Activated effector memory CD4-positive, alpha-beta T cell treated with anti-CD3 and anti-CD28 coated beads, Interleukin-2, amount 50 U/mL, for 16 hours (primary cell): ENCODE results near the gene ABTB2.
"Not testable (repeated sequence)": the region's sequence is repeated elsewhere in the genome, so short reads cannot be mapped to it uniquely, and the experiment has no call there.

Source experiments
- DNase-seq: peaks from one replicate; pipeline ENCODE4 v3.0.0-alpha.2; 2020

Gene ABTB2

GRCh38 chr11:34256626-34257025 is 101.2 kb downstream of the ABTB2 start:
- no peak for DNase-seq

GRCh38 chr11:34256150-34256549 is 101.7 kb downstream of the ABTB2 start:
- DNase-seq, result no peak

DNA sequence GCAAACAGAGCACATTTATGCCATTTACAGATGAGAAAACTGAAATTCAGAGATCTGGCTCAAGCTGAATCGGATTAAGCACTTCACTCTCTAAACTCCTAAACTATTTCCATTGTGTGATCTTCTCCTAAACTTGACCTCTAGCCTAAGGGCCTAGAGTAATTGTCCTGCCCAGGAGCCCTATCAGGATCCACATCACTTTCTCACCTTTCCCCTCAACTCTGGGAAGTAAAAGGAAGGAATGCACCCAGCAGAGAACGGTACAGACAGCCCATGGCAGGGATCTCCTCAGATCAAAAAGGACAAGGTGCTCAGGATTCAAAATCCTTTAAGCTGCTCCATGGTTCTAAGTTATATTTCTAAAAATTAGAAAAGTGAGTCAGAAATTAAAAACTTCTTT is 102.7 kb downstream of the ABTB2 start:
- DNase-seq, result no peak

GRCh38 chr11:34254011-34254410 is 103.8 kb downstream of the ABTB2 start:
- no peak for DNase-seq

DNA sequence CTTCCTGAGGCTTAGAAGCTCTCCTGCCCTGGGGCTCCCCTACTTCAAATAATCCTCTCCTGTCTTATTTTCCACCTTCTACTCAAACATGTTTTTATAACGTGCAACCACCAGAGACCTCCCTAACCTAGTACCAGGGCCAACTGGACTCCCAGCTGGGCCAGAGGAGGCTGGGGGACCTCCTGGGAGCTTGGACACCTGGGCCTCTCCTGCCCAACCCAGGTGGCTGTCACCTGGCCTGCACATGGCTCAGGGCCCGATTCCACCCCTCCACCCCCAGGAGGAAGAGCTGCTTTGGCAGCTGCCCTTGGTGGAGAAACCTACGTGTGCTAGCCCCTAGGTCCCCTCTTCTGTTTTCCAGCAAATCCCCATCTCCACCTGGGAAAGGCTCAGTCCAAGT is 105.2 kb downstream of the ABTB2 start:
- DNase-seq, result no peak

DNA sequence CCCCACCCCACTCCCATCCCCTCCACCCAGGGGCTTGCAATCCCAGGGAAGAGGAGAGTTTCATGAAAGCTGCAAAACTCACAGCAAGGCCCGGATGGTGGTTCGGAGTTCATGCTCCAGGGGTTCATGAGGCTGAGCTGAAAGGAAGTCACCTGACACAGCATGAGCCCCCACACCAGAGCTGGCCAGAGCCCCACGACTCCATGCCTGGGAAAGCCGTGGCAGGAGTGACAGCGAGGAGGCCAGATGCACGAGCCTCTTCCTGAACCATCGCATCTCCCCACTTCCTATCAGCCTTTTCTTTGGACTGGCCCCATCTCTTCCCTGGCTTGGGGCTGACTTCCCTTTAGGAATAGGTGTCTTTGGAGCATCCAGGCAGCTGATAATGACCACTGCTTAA is 105.8 kb downstream of the ABTB2 start:
- DNase-seq, result no peak

- no peak for DNase-seq
Measured at GRCh38 chr11:34251589-34251980, 106.2 kb downstream of the ABTB2 start.

GRCh38 chr11:34250732-34251588 is 106.8 kb downstream of the ABTB2 start:
- peak; percentile 87 for DNase-seq

- DNase-seq, result no peak
Measured at GRCh38 chr11:34250211-34250610, 107.6 kb downstream of the ABTB2 start.

GRCh38 chr11:34249439-34249838 is 108.4 kb downstream of the ABTB2 start:
- no peak for DNase-seq

DNA sequence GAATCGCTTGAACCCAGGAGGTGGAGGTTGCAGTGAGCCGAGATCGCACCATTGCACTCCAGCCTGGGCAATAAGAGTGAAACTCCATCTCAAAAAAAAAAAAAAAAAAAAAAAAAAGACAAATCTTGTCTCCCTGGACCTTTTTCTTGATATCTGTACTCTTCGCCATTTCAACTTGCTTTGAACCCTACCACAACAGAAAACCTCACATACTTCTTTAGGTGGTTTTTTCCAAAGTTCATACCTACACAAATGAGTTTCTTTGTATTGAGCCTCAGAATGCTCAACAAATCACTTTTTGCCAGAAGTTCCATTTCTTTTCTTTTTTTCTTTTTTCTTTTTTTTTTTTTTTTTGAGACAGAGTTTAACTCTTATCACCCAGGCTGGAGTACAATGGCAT is 111.3 kb downstream of the ABTB2 start:
- not testable (repeated sequence) for DNase-seq

- no peak for DNase-seq
Measured at GRCh38 chr11:34245041-34245440, 112.8 kb downstream of the ABTB2 start.

- DNase-seq, result peak; percentile 73
Measured at GRCh38 chr11:34243600-34244464, 114.0 kb downstream of the ABTB2 start.

- DNase-seq, result no peak
Measured at GRCh38 chr11:34242037-34242625, 115.7 kb downstream of the ABTB2 start.

DNA sequence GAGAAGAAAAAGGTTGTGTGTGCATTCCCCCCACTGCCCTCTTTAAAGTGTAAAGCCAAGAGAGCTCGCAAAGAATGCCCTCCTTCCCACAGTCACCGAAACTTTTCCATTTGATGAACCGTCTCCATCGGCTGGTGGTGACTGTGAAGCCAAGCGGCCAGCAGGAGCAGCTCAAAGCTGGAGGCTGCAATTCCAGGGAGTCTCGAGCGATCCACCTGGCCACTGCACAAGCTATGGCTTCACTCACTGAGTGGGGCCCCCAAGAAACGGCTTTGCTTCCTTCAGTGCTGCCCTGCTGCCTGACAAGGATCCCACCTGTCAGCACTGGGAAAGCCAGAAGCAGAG is 117.7 kb downstream of the ABTB2 start:
- no peak for DNase-seq

DNA sequence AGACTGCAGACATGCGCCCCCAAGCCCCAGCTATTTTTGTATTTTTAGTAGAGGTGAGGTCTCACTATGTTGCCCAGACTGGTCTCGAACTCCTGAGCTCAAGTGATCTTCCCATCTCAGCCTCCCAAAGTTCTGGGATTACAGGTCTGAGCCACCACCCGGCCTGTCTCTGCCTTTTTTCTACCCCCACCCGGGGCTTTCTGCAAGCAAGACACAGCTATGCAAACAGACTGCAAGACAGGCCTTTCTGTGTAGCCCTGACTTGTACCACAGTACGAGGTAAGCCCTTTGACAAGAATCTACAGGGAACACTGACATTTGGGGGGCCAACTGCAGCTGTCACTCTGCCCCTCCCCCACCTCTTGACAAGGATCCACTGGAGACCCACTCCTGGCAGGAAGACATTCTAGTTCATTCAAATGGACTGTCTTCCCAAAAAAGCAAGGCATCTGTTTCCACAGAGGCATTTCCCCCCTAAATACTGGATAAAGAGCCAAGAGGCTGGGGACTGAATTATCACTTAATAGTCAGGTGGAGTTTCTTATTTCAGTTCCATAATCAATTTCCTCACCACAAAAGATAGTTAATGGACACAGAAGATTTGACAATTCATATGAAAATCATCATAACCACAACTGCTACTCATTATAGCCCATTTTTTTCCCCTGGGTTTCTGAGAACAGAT is 118.2 kb downstream of the ABTB2 start:
- no peak for DNase-seq

DNA sequence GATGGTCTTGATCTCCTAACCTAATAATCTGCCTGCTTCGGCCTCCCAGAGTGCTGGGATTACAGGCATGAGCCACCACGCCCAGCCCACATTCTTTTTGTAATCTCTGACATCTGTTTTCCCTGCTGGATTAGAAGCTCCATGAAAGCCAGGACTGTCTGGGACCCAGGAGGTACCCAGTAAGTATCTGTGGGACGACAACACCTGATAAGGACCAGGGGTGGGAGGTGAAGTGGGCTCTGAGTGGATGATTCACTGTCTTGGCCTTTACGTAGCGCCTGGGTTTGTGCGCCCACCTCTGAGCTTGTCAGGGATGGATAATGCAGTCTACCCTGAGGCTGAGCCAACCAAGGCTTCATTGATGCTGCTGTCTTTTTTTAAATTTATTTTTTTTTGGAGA is 118.8 kb downstream of the ABTB2 start:
- DNase-seq, result no peak

- DNase-seq, result no peak
Measured at GRCh38 chr11:34238533-34238932, 119.3 kb downstream of the ABTB2 start.

- no peak for DNase-seq
Measured at GRCh38 chr11:34236572-34236971, 121.2 kb downstream of the ABTB2 start.

DNA sequence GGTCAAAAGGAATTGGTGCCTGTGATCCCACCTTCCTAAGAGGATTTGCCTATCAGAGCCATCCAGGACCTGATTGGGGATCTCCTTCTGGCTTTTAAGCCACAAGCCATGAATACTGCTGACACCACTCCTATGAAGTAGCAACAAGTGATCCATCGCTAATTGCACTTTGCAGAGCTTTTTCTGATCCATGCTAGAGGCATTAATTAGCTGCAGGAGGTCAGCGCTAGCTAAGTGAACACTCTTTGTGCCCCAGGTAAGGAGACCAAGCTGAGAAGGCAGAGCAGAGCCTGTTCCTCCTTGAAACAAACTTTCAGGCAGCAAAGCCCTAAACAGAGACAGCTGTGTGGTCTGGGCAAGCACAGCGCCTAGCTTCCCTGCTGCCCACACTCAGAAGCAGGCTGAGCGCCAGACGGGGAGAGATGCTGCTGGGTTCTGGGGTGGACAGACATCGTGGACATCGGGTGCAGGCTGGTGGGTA is 122.2 kb downstream of the ABTB2 start:
- DNase-seq, result no peak

DNA sequence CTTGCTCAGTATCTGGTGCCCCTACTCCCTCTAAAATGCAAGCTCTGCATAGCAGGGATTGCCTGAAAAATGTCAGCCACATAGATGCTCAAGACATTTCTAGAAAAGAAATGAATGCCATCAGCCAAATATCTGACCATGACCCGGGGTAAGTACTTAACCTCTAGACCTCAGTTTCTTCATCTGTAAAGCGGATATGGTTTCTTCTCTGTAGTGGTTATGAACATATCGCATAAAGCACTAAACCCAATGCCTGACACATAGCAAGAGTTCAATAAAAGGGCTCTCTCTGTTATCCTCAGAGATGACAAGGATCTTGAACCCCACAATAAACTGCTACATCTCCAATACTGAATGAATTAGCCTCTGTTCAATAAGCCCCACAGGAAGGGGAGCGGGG is 122.6 kb downstream of the ABTB2 start:
- DNase-seq, result no peak

GRCh38 chr11:34234086-34234740 is 123.6 kb downstream of the ABTB2 start:
- DNase-seq, result peak; percentile 92
